GM18870 (cell line): ENCODE results near the gene CDH7.

ENCODE experiments used
- ATAC-seq: cut with Tn5 transposase; IDR thresholded peaks from one replicate; pipeline ENCODE4 v1.9.1; 2021; ENCODE audit warnings: moderate library complexity; ENCODE audit not compliant: unreplicated experiment

The CDH7 gene

DNA sequence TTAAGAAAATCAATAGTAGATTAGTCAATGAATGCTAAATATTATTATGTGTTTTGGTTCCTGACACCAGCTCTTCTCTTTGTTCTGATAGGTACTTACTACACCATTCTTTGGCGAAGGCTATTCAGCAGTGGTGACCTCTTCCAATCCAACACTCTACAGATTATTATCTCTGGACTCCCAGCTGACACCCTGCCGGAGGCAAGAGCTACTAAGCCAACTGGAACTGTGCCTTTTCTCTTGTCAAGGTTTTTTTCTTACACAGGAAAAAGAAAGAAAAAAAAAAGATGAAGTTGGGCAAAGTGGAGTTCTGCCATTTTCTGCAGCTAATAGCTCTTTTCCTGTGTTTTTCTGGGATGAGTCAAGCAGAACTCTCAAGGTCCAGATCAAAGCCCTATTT lies 11.7 kb downstream of the CDH7 start:
- no peak for ATAC-seq

- no peak for ATAC-seq
These were observed 16.6 kb downstream of the CDH7 start for GRCh38 chr18:65767406-65767805.

- ATAC-seq: no peak
These were observed 17.4 kb downstream of the CDH7 start for GRCh38 chr18:65768120-65768778.

DNA sequence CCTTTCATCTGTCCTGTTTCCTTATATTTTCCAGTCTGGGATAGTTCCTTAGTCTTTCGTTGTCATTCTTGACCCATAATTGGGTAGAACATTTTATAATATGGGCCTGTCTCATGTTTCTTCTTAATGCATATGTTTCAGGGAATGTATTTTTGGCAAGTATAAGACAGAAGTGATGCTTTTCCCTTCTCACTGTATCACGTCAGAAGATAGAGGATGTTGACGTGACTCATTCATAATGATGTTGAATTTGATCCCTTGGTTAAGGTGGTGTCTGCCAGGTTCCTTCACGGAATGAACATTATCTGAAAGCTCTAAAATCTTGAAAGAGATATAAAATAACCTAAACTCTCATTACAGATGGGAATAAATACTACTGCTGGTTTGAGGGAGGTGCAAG lies 18.8 kb downstream of the CDH7 start:
- no peak for ATAC-seq

GRCh38 chr18:65786474-65786873 lies 35.7 kb downstream of the CDH7 start:
- no peak for ATAC-seq

DNA sequence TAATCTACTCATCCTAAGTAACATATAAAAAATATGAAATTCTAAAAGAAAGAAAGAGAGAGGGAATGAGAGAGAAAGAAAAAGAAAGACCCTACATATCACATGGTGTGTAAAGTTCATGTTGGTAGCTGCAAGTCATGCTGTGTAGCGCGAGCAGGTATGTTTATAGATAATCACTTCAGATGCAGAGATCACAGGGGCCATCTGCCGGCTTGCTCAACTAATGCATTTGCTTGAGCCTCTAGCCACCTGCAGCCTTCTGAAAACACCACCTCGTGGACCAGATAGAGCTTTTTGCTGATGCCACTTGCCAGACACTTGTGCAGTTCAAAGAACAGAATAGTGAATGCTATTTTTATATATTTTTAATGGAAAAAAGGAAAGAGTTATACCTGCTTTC lies 37.6 kb downstream of the CDH7 start:
- ATAC-seq: no peak

DNA sequence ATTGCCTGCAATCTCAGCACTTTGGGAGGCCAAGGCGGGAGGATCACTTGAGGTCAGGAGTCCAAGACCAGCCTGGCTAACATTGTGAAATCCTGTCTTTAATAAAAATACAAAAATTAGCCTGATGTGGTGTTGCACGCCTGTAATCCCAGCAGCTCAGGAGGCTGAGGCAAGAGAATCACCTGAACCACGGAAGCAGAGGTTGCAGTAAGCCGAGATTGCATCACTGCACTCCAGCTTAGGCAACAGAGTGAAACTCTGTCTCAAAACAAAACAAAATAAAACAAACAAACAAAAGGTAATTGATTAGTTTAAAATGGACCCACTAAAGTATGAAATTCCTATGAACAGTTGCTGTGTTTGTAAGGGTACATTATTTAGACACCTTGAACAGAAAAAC lies 39.8 kb downstream of the CDH7 start:
- ATAC-seq: no peak

DNA sequence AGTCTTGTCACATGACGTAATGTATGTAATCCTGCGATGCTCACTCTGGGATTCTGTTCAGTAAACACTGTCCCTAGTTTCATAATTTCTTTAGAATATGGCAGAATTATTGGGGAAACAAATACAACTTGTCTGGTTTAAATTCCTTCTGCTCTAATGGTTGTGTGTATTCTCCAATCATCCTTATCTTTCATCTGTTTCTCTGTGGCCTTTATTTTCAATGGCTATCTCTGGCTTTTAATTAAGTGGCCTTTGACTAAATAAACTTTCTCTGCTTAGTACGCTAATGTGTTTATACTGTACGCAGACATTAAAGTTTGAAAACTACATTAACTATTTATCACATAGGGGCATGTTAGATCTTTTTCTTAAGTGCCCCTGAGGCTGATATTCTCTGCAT lies 40.9 kb downstream of the CDH7 start:
- ATAC-seq: no peak

GRCh38 chr18:65792456-65793074 lies 41.8 kb downstream of the CDH7 start:
- no peak for ATAC-seq

DNA sequence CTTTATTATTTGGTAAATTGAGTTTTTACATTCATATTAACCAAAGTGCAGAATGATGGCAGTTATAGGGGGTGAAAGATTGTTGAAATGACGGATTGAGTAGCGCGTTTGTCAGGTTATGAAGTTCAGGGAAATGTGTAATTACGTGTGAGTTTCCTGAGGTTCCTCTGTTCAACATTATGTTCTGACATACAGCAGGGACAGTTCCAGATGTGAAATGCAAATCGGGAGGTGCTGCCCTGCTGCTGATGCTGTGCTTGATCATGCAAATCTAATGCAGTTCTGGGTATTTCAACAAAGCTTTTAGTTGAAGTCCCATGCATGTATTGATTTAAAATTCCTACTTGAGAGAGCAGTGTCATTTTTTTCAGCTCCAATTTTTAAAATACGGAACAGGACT lies 57.9 kb downstream of the CDH7 start:
- ATAC-seq: no peak

DNA sequence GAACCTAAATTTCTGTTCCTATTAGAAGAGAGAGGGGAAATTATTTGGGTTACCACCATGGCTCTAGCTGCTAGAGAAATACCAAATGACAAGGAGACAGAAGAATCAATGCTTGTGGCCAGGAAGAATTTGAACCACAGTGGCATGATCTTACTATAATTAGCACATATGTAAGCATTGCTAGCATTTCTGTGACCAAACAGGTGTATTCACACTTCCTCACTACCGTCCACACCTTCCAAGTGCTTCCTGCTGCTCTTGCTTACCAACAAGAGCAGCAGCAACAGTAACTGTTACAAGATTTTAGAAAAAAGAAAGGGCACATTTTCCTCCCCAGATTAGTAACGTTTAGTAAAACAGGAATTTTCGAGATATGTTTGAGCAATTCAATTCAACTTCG lies 60.5 kb downstream of the CDH7 start:
- no peak for ATAC-seq

DNA sequence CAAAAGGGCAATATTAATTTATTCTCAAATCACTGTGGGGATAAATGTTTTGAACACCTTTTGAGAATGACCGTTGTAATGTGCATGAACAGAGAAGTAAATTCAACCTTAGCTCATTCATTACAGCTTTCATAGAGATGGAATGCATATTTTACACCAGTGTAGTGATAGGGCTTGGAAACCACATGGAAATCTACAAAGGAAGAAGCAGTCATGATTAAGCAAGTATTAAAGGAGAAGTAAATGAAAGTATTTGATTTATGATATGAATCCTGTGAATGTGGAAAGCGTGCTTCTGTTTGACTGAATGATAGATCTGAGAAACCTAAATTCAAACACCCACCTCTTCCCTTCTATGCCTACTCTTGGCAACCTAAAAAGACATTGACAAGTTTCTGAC lies 64.7 kb downstream of the CDH7 start:
- no peak for ATAC-seq

GRCh38 chr18:65817178-65817577 lies 66.4 kb downstream of the CDH7 start:
- ATAC-seq: no peak

DNA sequence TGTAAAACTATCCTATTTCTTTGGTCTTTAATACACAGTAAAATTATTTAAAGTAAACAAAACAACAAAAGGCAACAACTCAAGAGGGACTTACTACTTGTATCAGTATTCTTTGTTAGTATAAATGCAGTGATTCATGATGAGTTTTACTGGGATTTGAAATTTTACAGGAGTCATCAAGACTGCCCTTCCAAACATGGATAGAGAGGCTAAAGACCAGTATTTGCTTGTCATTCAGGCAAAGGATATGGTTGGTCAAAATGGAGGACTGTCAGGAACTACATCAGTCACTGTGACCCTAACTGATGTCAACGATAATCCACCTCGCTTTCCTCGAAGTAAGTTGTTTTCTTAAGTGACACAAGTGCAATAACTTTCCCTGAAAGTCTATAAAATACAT lies 71.1 kb downstream of the CDH7 start:
- no peak for ATAC-seq

- ATAC-seq: no peak
These were observed 72.0 kb downstream of the CDH7 start for GRCh38 chr18:65822826-65823225.

DNA sequence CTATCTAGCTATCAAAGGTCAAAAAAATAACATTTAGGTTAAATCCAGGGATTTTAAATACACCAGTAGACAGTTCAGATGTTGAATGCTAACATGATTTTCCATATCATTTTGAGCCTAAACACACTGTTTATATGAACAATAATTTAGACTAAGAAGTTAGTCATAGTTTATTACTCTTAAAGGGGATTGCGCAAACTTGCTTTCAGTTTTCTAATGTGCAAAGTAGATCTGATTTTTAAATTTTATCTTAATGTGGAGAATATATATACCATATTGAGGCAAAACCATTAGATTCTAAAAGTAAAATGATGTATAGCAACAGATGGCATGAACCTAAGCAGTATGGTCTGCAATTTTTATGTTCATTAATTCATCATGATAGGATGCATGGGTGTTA lies 76.6 kb downstream of the CDH7 start:
- no peak for ATAC-seq

DNA sequence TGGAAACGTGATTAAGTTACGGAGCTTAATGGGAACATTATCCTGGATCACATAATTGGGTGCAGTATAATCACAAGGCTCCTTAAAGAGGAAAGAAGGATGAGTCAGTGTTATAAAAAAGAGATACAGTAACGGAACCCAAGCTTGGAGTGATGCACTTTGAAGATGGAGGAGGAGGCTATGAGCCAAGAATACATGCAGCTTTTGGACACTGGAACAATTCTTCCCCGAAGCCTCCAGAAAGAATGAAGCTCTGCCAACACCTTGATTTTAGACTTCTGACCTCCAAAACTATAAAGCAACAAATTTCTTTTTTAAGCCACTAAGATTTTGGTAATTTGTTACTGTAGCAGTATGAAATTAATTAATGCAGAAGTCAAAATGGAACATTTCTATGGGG lies 85.1 kb downstream of the CDH7 start:
- no peak for ATAC-seq

DNA sequence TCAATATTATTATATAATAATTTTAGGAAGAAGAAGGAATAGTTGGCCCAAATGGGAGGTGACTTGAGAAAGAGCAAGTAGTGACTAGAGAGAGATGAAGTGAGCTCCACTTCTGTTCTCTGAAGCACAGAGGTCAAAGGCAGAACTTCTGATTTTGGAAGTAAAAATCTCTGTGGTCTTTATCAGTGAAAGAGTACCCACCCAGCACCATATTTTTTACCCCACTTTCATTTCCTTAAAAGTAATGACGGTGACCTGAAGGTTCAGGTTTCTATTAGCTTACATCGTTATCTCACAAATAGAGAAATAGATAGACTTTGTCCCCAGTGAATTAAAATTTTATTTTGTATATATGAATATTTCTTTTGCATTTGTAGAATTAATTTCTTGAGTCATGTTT lies 95.3 kb downstream of the CDH7 start:
- ATAC-seq: no peak

DNA sequence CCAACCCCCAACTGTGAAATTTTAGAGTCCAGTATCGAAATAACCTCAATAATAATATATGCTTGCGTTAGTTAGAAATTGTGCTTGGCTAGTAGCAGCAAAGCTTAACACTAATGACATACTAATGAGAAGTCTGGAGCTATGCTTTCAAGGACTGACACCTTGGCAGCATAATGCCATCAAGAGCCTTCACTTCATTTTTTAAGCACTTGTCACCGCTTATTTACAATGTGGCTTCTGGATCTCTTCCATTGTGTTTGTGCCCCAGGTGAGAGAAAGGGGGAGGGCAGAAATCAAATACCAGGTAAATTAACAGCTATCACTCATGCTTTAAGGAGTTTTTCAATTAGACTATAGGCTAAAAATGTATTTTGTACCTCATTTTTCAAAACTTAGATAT lies 101.5 kb downstream of the CDH7 start:
- no peak for ATAC-seq

GRCh38 chr18:65859075-65859474 lies 108.3 kb downstream of the CDH7 start:
- no peak for ATAC-seq

DNA sequence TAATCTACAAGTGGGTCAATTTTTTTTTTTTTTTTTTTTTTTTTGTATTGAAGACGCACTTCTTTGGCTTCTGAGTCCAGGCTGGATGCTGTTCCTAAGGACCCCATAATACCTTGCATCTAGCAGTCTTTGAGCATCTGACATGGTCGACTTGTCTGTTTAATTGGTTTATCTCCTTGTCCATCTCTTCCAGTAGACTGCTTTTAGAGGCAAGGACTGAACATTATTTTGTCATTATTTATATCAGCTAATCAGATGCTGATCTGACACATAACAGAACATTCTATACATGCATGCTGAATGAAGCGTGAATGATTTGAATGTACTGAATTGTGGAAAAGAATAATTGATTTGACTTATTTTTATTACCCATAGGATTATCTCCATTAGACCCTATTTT lies 118.7 kb downstream of the CDH7 start:
- no peak for ATAC-seq

DNA sequence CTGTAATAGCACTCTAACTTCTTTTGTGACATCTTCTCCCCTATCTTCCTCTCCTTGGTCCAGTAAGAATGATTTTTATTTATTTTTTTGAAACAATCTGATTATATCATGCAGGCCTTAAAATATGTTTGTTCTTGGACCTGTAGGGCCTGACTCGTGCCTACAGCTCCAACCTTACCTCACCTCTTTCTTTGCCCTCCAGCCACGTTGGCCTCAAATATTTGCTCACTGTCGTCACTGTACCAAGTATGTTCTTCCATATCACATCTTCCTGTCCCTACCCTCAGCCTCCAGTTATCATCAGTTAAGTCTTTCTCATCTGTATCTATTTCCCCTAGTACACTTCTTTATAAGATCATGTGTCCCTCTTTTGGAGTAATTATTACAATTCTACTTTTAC lies 125.5 kb downstream of the CDH7 start:
- ATAC-seq: no peak

- no peak for ATAC-seq
These were observed 146.5 kb downstream of the CDH7 start for GRCh38 chr18:65897292-65897691.
